ENCODE measurements around the gene CPB2.

- TF ChIP-seq CTCF (IDR thresholded peaks at IDR 0.05 in 8 of 11, conservative IDR thresholded peaks at IDR 0.05 in 3 of 11) = no peak
- TF ChIP-seq POLR2AphosphoS5 (IDR thresholded peaks at IDR 0.05) = peak in 1 of 3 donors; percentile 49
- TF ChIP-seq POLR2A (IDR thresholded peaks at IDR 0.05) = no peak
These were observed 42.1 kb upstream of the CPB2 start for GRCh38 chr13:46146898-46147297.
